IPS-18a (cell line): ENCODE measurements around the gene ZBED4.

Experiments
- H3K27ac ChIP-seq: one replicate; pipeline ENCODE4 v1.5.1; 2013; ENCODE audit warnings: low read length
- H3K27me3 ChIP-seq: one replicate; pipeline ENCODE4 v1.6.1; 2013; ENCODE audit warnings: mild to moderate bottlenecking, low read length; ENCODE audit not compliant: control insufficient read depth, insufficient read depth
- H3K36me3 ChIP-seq: one replicate; pipeline ENCODE4 v1.6.1; 2013; ENCODE audit warnings: low read depth, low read length; ENCODE audit not compliant: control insufficient read depth
- H3K4me1 ChIP-seq: one replicate; pipeline ENCODE4 v1.6.1; 2013; ENCODE audit warnings: low read depth, low read length; ENCODE audit not compliant: control insufficient read depth
- H3K4me3 ChIP-seq: one replicate; pipeline ENCODE4 v1.5.1; 2013; ENCODE audit warnings: low read length
- H3K9ac ChIP-seq: one replicate; pipeline ENCODE4 v1.6.1; 2013; ENCODE audit warnings: mild to moderate bottlenecking, low read length, moderate library complexity
- H3K9me3 ChIP-seq: one replicate; pipeline ENCODE4 v1.6.1; 2013; ENCODE audit warnings: low read depth, low read length; ENCODE audit not compliant: control insufficient read depth

The ZBED4 gene

GRCh38 chr22:49852898-49853894, at the start of gene ZBED4:
TSS of gene ZBED4 (plus strand) at chr22:49853844. CDS start at chr22:49883663, 29,819 bp downstream.
- no peak within 1 kb of the TSS for H3K27ac ChIP-seq
- peak within 1 kb of the TSS; percentile 74 for H3K9ac ChIP-seq
- no peaks in the 10 kb centered on the region for H3K9me3 ChIP-seq
- peak within 1 kb of the TSS; percentile 90 for H3K4me3 ChIP-seq
- no peaks in the 10 kb centered on the region for H3K36me3 ChIP-seq
- peaks cover 11% of the 10 kb centered on the region for H3K4me1 ChIP-seq
- H3K27me3 ChIP-seq = peaks cover 49% of the 10 kb centered on the region

GRCh38 chr22:49807129-49807528, 46.5 kb upstream of the ZBED4 start:
- no peak overlapping the region for H3K4me3 ChIP-seq
- no peaks in the 10 kb centered on the region for H3K27me3 ChIP-seq
- H3K36me3 ChIP-seq = peaks cover 17% of the 10 kb centered on the region
- H3K9me3 ChIP-seq = no peaks in the 10 kb centered on the region
- no peak overlapping the region for H3K9ac ChIP-seq
- H3K27ac ChIP-seq = no peak overlapping the region
- no peaks in the 10 kb centered on the region for H3K4me1 ChIP-seq

GRCh38 chr22:49807780-49808708, 45.6 kb upstream of the ZBED4 start:
- Histone ChIP-seq H3K36me3 (peaks cover 12% of the 10 kb centered on the region), H3K27ac (no peak overlapping the region), H3K27me3 (no peaks in the 10 kb centered on the region), H3K9me3 (no peaks in the 10 kb centered on the region), H3K4me3 (no peak overlapping the region), H3K9ac (no peak overlapping the region), H3K4me1 (no peaks in the 10 kb centered on the region)

GRCh38 chr22:49810363-49811019, 43.2 kb upstream of the ZBED4 start:
- no peaks in the 10 kb centered on the region for H3K27me3 ChIP-seq
- H3K4me1 ChIP-seq = no peaks in the 10 kb centered on the region
- no peak overlapping the region for H3K9ac ChIP-seq
- no peaks in the 10 kb centered on the region for H3K9me3 ChIP-seq
- H3K36me3 ChIP-seq = peaks cover 6% of the 10 kb centered on the region
- H3K27ac ChIP-seq = no peak overlapping the region
- no peak overlapping the region for H3K4me3 ChIP-seq

GRCh38 chr22:49811020-49811791, 42.4 kb upstream of the ZBED4 start:
- H3K27me3 ChIP-seq = no peaks in the 10 kb centered on the region

GRCh38 chr22:49812838-49813237, 40.8 kb upstream of the ZBED4 start:
- H3K4me1 ChIP-seq = no peaks in the 10 kb centered on the region
- H3K27ac ChIP-seq = no peak overlapping the region
- H3K27me3 ChIP-seq = no peaks in the 10 kb centered on the region
- H3K4me3 ChIP-seq = no peak overlapping the region
- H3K36me3 ChIP-seq = peaks cover 16% of the 10 kb centered on the region
- no peaks in the 10 kb centered on the region for H3K9me3 ChIP-seq
- no peak overlapping the region for H3K9ac ChIP-seq

More at GRCh38 chr22:49811020-49811791, 42.4 kb upstream of the ZBED4 start:
- H3K4me1 ChIP-seq = no peaks in the 10 kb centered on the region
- no peak overlapping the region for H3K27ac ChIP-seq
- no peak overlapping the region for H3K4me3 ChIP-seq
- peaks cover 6% of the 10 kb centered on the region for H3K36me3 ChIP-seq
- H3K9ac ChIP-seq = no peak overlapping the region
- no peaks in the 10 kb centered on the region for H3K9me3 ChIP-seq

- Histone ChIP-seq H3K4me3 (no peak overlapping the region), H3K36me3 (peaks cover 28% of the 10 kb centered on the region), H3K9me3 (no peaks in the 10 kb centered on the region), H3K4me1 (no peaks in the 10 kb centered on the region), H3K9ac (no peak overlapping the region), H3K27ac (no peak overlapping the region), H3K27me3 (no peaks in the 10 kb centered on the region)
Measured at GRCh38 chr22:49814164-49814686, 39.4 kb upstream of the ZBED4 start.

GRCh38 chr22:49814856-49815255, 38.8 kb upstream of the ZBED4 start:
- no peak overlapping the region for H3K4me3 ChIP-seq
- no peak overlapping the region for H3K9ac ChIP-seq
- H3K9me3 ChIP-seq = no peaks in the 10 kb centered on the region
- peaks cover 29% of the 10 kb centered on the region for H3K36me3 ChIP-seq
- H3K4me1 ChIP-seq = no peaks in the 10 kb centered on the region
- H3K27ac ChIP-seq = no peak overlapping the region
- H3K27me3 ChIP-seq = no peaks in the 10 kb centered on the region

- H3K36me3 ChIP-seq = peaks cover 33% of the 10 kb centered on the region
- no peaks in the 10 kb centered on the region for H3K9me3 ChIP-seq
Measured at GRCh38 chr22:49815641-49816091, 38.0 kb upstream of the ZBED4 start.

GRCh38 chr22:49817359-49817758, 36.3 kb upstream of the ZBED4 start:
- H3K4me3 ChIP-seq = no peak overlapping the region
- peaks cover 44% of the 10 kb centered on the region for H3K36me3 ChIP-seq
- no peaks in the 10 kb centered on the region for H3K4me1 ChIP-seq
- no peak overlapping the region for H3K9ac ChIP-seq
- no peaks in the 10 kb centered on the region for H3K9me3 ChIP-seq
- H3K27ac ChIP-seq = no peak overlapping the region
- no peaks in the 10 kb centered on the region for H3K27me3 ChIP-seq

More at GRCh38 chr22:49815641-49816091, 38.0 kb upstream of the ZBED4 start:
- no peaks in the 10 kb centered on the region for H3K4me1 ChIP-seq
- no peak overlapping the region for H3K9ac ChIP-seq
- no peak overlapping the region for H3K27ac ChIP-seq
- H3K27me3 ChIP-seq = no peaks in the 10 kb centered on the region
- H3K4me3 ChIP-seq = no peak overlapping the region
